ENCODE measurements around the gene IFNG-AS1.

Gene IFNG-AS1

DNA sequence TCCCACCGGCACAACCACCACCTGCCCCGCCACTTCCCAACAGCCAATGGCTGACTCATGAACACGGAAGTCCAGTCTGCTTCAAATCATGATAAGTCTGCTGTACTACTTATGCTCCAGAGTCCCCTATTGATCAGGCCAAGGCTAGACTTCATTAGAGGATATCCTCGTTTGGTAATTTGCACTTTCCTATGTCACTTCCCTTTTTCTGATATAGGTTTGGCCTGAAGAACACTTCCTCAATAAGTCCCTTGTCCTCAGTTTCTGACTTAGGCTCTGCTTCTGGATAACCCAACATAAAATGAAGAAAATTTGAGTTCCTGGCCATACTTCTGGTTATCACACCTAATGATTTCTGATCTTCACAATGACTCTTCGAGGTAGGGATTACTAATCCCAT lies 45.3 kb downstream of the IFNG-AS1 start:
- no peak for DNase-seq (ENCODE audit: low read depth in 1 of 2, low spot score in 1 of 2)

DNA sequence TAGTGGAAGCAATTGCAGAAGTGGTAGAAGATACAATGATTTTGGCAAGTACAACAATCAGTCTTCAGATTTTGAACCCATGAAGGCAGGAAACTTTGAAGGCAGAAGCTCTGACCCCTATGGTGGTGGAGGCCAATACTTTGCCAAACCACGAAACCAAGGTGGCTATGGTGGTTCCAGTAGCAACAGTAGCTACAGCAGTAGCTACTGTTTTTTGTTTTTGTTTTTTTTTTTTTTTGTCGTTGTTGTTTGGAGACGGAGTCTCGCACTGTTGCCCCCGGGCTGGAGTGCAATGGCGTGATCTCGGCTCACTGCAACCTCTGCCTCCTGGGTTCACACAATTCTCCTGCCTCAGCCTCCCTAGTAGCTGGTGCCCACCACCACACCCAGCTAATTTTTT lies 47.4 kb downstream of the IFNG-AS1 start:
- DNase-seq (ENCODE audit: low read depth in 1 of 2, low spot score in 1 of 2) = no peak

DNA sequence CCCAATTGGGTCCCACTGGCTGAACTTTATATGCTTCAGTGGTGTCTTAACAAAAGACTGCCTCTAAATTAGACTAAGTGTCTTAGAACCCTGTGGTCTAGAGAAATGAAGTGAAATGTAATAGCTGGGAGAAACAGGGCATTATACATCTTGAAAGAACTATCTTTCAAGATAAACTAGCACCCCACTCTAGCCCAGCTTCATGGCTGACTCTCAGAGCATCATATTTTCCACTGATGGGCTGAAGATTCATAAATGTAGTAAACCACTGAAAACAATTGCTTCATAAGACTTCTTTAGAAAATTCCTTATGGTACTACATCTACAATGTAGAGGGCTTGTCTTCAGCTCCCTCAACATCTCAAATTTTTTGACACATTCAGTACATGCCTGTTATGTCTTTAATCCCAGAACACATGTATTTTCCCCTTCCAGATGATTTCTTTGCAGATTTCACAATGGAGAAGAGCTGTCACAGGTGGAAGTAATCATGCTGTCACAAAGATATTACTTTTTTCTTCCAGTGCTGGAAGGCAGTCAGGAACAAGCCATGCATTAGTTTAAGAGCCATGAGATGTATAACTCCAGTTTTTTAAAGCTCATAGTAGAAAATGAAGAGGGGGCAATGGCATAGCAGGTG lies 48.5 kb downstream of the IFNG-AS1 start:
- DNase-seq (ENCODE audit: low read depth in 1 of 2, low spot score in 1 of 2) = no peak

DNA sequence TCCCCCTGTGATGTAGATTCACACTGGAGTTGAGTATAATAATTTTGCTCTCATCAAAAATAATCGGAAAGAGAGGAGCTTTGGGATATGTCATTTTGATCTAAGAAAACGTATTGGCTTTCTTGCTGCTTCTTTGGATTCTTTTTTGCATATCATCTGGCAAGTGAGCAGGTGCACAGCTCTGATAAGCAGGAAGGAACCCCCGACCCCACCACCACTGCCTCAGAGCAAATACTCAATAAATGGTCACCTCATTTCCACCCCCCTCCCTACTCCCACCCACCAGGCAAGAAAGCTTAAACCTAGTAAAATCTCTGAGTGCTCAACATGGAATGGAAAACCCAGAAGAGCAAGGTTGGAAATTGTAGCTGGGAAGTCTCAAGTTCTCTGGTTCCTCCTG lies 49.4 kb downstream of the IFNG-AS1 start:
- no peak for DNase-seq (ENCODE audit: low read depth in 1 of 2, low spot score in 1 of 2)

DNA sequence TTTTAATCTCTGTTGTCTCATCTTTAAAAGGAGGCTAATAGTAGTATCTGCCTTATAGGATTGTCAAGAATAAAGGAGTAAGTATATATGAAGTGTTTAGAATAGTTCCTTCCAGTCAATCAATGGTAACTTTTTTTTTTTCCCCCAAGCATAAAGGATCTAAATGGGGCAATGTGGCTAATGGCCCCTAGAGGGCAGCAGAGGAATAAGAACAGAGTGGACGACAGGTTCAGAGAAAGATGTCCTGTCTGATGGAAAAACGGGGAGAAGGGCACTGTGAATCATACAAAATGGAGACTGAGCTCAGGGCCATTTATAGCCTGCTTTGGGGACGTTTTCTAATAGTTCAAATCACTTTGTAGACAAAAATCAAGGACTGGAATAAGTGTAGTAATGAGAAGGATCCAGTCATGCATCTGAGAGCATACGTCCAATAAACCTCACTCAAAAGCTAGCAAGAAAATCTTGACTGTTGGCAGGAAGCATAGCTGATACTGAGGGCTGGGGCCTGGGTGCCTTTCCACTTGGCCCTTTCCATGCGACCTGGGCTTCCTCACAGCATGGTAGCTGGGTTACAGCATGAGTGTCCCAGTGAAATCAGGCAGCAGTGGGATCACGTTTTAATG lies 51.3 kb downstream of the IFNG-AS1 start:
- DNase-seq (ENCODE audit: low read depth in 1 of 2, low spot score in 1 of 2) = peak; percentile 17 to 20

DNA sequence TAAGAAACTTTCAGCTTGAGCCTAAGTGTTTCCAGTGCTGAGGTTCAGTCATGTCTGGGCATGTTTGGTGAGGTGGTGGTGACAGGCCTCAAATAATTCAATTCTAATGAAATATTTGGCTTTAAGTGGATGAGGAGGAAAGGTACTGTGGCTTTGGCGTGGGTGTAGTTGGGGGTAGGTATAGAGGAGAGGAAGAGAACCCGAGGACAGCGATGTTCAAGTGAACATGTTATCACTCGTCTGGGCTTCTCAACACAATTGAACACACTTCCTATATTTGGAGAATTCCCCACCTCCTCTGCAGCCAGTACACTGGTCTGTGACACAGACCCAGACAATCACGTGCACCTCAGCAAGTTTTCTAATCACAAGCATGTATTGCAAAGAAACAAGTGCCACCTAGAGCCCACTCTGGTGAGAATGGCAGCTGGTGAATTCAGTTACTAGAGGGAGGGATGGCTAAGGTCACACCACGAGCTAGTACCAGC lies 53.0 kb downstream of the IFNG-AS1 start:
- DNase-seq (ENCODE audit: low read depth in 1 of 2, low spot score in 1 of 2) = no peak

DNA sequence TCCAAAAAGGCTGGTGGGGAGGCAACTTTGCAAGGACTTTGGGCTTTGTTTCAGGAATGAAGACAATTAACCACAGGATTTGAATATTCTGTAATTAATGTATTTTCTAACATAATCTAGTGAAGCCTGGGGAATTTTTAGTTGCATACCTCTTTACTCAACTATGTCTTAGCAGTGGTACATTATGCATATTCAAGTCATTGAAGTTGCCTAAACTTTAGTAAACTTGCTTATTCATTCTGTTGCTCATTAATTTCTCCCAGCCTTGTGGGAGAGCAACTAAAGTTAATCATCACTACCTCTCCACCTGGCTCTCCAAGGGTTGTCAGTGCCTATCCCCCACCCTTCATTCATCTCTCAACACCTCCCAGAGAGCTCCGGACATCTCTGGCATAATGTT lies 54.2 kb downstream of the IFNG-AS1 start:
- no peak for DNase-seq (ENCODE audit: low read depth in 1 of 2, low spot score in 1 of 2)

DNA sequence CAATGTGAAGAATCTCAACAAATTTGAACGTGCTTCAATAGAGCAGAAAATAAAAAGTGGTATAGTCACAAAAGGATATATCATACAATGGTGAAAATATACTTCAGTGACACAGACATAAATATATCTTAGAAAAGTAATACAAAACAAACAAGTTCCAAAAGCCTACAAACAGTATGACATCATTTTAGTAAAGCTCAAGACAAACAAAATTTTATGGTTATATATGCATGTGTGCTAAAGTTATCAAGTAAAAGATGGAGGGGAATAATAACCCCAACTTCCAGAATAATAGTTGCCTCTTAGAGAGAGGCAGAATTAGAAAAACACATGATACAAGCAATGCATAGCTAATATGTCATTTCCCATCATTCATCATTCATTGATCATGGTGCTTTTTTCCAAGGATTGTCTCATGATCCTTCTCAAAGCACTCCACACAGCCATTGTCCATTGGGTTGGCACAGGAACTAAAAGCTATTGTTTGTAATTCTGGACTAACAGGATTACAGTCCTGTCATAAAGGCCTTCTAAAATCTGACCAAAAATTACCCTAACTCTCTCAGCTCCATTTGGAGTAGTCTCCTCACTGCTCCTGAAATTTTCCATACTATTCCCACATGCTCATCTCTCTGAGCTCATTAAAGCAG lies 59.5 kb downstream of the IFNG-AS1 start:
- no peak for DNase-seq (ENCODE audit: low read depth in 1 of 2, low spot score in 1 of 2)

DNA sequence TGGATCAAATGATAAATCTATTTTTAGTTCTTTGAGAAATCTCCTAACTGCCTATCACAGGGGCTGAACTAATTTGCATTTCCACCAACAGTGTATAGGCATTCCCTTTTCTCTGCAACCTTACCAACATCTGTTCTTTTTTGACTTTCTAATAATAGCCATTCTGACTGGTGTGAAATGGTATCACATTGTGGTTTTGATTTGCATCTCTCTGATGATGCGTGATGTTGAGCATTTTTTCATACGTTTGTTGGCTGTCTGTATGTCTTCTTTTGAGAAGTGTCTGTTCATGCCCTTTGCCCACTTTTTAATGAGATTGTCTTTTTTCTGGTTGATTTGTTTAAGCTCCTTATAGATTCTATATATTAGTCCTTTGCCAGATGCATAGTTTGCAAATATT lies 67.1 kb downstream of the IFNG-AS1 start:
- no peak for DNase-seq (ENCODE audit: low read depth in 1 of 2, low spot score in 1 of 2)

DNA sequence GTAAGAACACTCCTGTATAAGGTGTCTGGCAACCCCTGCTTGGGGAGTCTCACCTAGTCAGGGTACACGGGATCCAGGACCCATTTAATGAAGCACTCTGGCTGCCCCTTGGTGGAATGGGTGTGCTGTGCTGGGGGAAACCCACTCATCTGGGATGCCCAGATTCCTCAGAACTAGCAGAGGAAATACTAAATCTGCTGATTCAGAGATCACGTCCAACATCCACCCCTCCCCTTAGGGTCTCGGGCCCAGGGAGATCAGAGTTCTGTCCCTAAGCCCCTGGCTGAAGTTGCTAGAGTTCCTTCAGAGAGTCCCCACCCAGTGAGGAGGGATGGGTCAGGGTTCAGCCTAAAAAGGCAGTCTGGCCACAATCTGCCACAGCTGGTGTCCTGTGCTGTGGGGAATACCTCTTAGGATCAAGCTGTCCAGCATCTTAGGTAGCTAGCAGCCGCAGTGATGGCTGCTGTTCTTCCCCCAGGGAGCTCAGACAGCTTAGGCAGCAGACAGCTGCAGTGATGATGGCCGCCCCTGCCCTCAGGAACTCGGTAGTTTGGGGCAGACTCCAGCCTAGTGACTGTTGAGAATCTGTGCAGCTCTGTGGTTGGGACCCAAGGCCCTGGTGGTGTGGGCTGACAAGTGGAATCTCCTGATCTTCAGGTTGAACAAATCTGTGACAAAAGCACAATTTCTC lies 74.8 kb downstream of the IFNG-AS1 start:
- DNase-seq (ENCODE audit: low read depth in 1 of 2, low spot score in 1 of 2) = no peak

DNA sequence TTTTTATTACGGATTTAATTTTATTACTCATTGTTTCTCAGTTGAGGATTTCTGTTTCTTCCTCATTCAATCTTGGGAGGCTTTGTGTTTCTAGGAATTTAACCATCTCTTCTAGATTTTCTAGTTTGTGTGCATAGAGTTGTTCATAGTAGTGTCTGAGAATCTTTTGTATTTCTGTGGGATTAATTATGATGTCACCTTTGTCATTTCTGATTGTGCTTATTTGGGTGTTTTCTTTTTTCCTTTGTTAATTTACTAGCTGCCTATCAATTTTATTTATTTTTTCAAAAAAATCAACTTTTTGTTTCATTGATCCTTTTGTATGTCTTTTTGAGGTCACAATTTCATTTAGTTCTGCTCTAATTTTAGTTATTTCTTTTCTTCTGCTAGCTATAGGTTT lies 75.9 kb downstream of the IFNG-AS1 start:
- DNase-seq (ENCODE audit: low read depth in 1 of 2, low spot score in 1 of 2) = no peak

DNA sequence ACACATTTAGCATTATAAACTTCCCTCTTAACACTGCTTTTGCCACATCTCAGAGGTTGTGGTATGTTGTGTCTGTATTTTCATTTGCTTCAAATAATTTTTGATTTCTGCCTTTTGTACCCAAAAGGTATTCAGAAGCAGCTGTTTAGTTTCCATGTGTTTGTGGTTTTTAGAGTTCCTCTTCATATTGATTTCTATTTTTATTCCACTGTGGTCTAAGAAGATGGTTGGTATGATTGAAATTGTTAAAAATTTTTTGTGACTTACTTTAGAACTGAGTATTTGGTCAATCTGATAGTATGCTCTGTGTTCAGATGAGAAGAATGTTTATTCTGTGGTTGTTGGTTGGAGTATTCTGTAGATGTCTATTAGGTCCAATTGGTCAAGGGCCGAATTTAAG lies 76.4 kb downstream of the IFNG-AS1 start:
- no peak for DNase-seq (ENCODE audit: low read depth in 1 of 2, low spot score in 1 of 2)

DNA sequence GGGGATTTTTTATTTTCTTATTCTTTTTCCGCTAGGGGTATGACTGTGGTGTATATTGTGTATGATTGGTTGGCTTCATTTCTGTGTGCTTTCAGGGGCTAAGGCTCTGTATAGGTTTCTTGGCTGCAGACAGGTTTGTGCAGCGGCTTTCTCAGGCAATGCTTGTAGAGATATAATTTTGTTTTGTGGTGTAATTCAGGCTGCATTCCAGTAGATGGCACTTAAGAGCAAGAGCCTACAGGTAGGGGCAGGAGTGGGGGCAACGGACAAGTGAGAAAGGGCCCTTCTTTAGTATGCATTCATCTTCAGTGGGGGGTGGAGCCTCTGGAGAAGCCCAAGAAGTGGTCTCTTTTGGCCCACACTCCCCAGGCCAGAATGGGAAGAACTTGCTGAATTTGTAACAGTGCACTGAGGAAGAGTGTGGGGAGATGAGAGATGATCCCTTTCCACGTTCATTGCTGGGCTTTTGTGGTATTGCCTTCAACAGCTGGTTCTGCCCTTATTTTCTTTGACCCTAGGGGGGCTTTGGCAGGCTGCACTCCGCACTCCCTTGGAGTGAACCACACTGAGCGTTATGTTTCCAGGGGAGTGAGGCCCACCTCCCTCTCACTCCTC lies 78.6 kb downstream of the IFNG-AS1 start:
- no peak for DNase-seq (ENCODE audit: low read depth in 1 of 2, low spot score in 1 of 2)

DNA sequence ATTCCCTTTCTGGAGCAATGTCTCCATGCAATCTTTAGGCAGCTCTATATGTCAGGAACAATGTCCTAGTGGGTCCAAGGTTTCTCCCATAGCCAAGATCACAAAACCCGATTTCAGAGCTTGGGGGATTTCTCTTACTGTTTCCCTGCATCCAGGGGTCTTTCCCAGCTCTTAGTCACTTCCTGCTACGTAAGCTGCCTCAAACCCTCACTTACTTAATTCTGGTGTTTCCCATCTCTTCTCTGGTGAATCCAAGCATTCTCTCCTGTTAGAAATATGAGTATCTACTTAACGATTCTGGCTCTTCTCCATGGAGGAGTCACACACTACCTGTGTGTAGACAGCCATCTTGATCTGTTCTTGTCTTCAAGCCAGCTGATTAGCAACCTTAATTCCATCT lies 80.0 kb downstream of the IFNG-AS1 start:
- DNase-seq (ENCODE audit: low read depth in 1 of 2, low spot score in 1 of 2) = no peak

Measured in activated T-helper 1 cell treated with anti-CD3 and anti-CD28 coated beads, Interleukin-2, amount 50 U/mL, for 16 hours (primary cell).